CD8-positive, alpha-beta memory T cell (primary cell): ENCODE results near the gene ENOX1. TPM values are rescaled to one million over a fixed set of nuclear protein-coding genes. Genes with fewer than 3 reads are reported as not detected.
"Not testable (repeated sequence)": the region's sequence is repeated elsewhere in the genome, so short reads cannot be mapped to it uniquely, and the experiment has no call there.

ENCODE experiments used
- CTCF ChIA-PET: fragments of 350-600 bp; sonication (Branson Sonifier 250); formaldehyde crosslinking; loops from one replicate; lab custom pipeline; 2021; ENCODE audit warnings: antibody characterized with exemption; lab: Charles Lee
- POLR2A ChIA-PET: fragments of 350-600 bp; sonication (Branson Sonifier 250); formaldehyde crosslinking; loops from one replicate; lab custom pipeline; 2021; ENCODE audit warnings: antibody characterized with exemption; lab: Charles Lee
- DNase-seq, 5 donors: peaks; one replicate each; pipeline versions ENCODE4 v3.0.0 to v3.0.0-alpha.2; 2020 to 2022; ENCODE audit warnings: mixed read lengths in 1 of 5
- H3K27ac ChIP-seq: one replicate; pipeline ENCODE4 v1.7.0; 2013; ENCODE audit warnings: low read depth, mild to moderate bottlenecking, low read length, moderate library complexity
- H3K27me3 ChIP-seq: 2 replicates; pipeline ENCODE4 v1.7.0; 2013; ENCODE audit warnings: low read length, mild to moderate bottlenecking; ENCODE audit not compliant: insufficient read depth, poor library complexity, severe bottlenecking
- H3K36me3 ChIP-seq: 2 replicates; pipeline ENCODE4 v1.7.0; 2013; ENCODE audit warnings: mild to moderate bottlenecking, low read length, moderate library complexity; ENCODE audit not compliant: insufficient read depth
- H3K4me1 ChIP-seq: 2 replicates; pipeline ENCODE4 v1.7.0; 2013; ENCODE audit warnings: mild to moderate bottlenecking, low read length, moderate library complexity; ENCODE audit not compliant: insufficient read depth
- H3K4me3 ChIP-seq: 2 replicates; pipeline ENCODE4 v1.7.0; 2013; ENCODE audit warnings: mild to moderate bottlenecking, low read length
- H3K9me3 ChIP-seq: 2 replicates; pipeline ENCODE4 v1.7.0; 2013; ENCODE audit warnings: mild to moderate bottlenecking, low read length
- H3K27ac Mint-ChIP-seq, 8 donors: one replicate each; pipeline ENCODE4 v1.8.0; 2020 to 2021; ENCODE audit warnings: mixed read lengths in 8 of 8, mild to moderate bottlenecking in 6 of 8, inconsistent platforms in 3 of 8, moderate library complexity in 3 of 8
- H3K27me3 Mint-ChIP-seq, 2 donors: one replicate each; pipeline ENCODE4 v1.8.0; 2020 to 2021; ENCODE audit warnings: mixed read lengths in 2 of 2, mild to moderate bottlenecking in 1 of 2, moderate library complexity in 1 of 2
- H3K36me3 Mint-ChIP-seq, 3 donors: one replicate each; pipeline ENCODE4 v1.8.0; 2020 to 2021; ENCODE audit warnings: mixed read lengths in 3 of 3, inconsistent platforms in 1 of 3, mild to moderate bottlenecking in 1 of 3
- H3K4me1 Mint-ChIP-seq, 3 donors: one replicate each; pipeline ENCODE4 v1.8.0; 2020 to 2021; ENCODE audit warnings: mixed read lengths in 3 of 3, inconsistent platforms in 1 of 3, mild to moderate bottlenecking in 1 of 3
- H3K4me3 Mint-ChIP-seq, 7 donors: one replicate each; pipeline ENCODE4 v1.8.0; 2020 to 2021; ENCODE audit warnings: mixed read lengths in 7 of 7, mild to moderate bottlenecking in 6 of 7, moderate library complexity in 4 of 7, inconsistent platforms in 2 of 7
- H3K9me3 Mint-ChIP-seq, 5 donors: one replicate each; pipeline ENCODE4 v1.8.0; 2020 to 2022; ENCODE audit warnings: mixed read lengths in 5 of 5, mild to moderate bottlenecking in 3 of 5, moderate library complexity in 2 of 5, inconsistent platforms in 1 of 5
- polyA plus RNA-seq: library from polyadenylated mRNA; unstranded; fragments of 300-500 nt; fragmentation: Illumina TruSeq; gene quantifications from one replicate; pipeline ENCODE4 v1.2.3, GENCODE V29; 2021
- total RNA-seq, 2 experiments: library from RNA; stranded (reverse); gene quantifications; one replicate each; pipeline ENCODE4 v1.2.3, GENCODE V29; 2021

ENOX1 gene
- total and polyA plus RNA-seq, 3 experiments from 2014 or later = 0.18 to 0.29 TPM; not detected in 1

- H3K27ac ChIP-seq = no peak overlapping the region
- H3K4me1 ChIP-seq = no peaks in the 10 kb centered on the region
- H3K4me3 Mint-ChIP-seq = no peak overlapping the region
- no peak overlapping the region for H3K27ac Mint-ChIP-seq
- no peaks in the 10 kb centered on the region for H3K4me1 Mint-ChIP-seq
- H3K4me3 ChIP-seq = no peak overlapping the region
- ChIA-PET CTCF (no interaction called here), POLR2A (no interaction called here)
- no peaks in the 10 kb centered on the region for H3K36me3 Mint-ChIP-seq
- H3K27me3 Mint-ChIP-seq = peaks cover 2 to 4% of the 10 kb centered on the region in 2 donors
- no peaks in the 10 kb centered on the region for H3K9me3 ChIP-seq
- H3K27me3 ChIP-seq = no peaks in the 10 kb centered on the region
- DNase-seq = no peak
- H3K9me3 Mint-ChIP-seq = no peaks in the 10 kb centered on the region
- no peaks in the 10 kb centered on the region for H3K36me3 ChIP-seq
These were observed 431.0 kb downstream of the ENOX1 start for GRCh38 chr13:43355774-43356173.

DNA sequence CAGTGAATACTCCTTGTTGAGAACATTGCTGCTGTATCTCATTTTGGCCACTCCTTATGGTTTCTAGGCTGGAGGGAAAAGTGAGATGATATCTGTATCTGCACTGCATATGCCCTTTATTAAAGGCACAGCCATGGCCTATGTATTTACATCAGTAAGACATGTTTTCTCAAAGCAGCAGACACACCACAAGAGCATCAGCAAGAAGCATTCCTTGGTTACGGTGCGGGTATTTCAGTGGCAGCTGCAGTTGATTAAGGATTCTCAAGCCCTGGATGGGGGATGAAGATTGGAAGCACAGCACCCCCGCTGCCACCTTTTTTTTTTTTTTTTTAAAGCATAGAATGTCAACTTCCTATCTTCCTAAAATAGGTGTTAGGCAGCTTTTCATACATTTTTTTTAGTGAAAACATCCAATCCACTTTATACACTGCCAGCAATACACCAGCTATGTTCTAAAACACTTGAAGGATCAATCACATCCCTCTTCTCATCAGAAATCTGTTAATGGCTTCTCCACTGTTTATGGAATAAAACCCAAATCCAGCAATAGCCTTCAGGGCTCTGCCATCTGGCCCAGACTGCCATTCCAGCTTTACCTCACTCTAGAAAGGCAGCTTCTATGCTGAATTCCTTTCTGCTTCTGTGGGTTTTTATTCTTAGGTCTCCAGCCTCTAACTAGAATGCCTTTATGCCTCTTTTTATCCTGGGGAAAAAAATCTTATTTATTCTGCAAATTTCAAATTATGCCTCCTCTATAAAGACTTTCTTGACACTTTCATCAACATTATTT lies 432.4 kb downstream of the ENOX1 start:
- Histone ChIP-seq H3K4me1 (no peaks in the 10 kb centered on the region), H3K4me3 (no peak overlapping the region), H3K27ac (no peak overlapping the region), H3K9me3 (no peaks in the 10 kb centered on the region), H3K36me3 (no peaks in the 10 kb centered on the region), H3K27me3 (no peaks in the 10 kb centered on the region)
- ChIA-PET CTCF (no interaction called here), POLR2A (interaction anchor here (0.6 kb wide), 1 partner anchor 56 kb away, joined by 9 read pairs; no protein-coding TSS in a partner anchor)
- Mint-ChIP-seq H3K4me3 (no peak overlapping the region), H3K27ac (no peak overlapping the region), H3K4me1 (no peaks in the 10 kb centered on the region), H3K36me3 (no peaks in the 10 kb centered on the region), H3K27me3 (peaks cover 4 to 9% of the 10 kb centered on the region in 2 donors), H3K9me3 (no peaks in the 10 kb centered on the region)
- DNase-seq = no peak

DNA sequence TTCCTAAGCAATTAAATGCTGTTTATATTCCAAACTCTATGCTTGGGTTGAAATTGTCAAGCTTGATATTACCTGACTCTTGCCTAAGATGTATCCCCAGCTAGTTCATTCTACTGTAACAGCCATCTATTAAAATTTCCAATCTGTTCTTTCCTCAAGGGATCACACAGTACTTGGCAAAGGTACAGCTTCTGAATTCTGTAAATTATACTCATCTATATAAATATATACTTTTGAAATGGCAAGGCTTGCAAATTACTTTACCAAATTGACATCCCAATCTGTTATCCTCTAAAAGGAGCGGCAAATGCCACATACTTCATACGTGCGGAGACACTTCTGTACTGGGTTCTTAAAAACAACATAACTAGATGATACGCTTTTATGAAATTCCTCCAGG lies 433.1 kb downstream of the ENOX1 start:
- Mint-ChIP-seq H3K27me3 (peaks cover 4 to 9% of the 10 kb centered on the region in 2 donors), H3K4me3 (no peak overlapping the region)

GRCh38 chr13:43351612-43352011 lies 435.2 kb downstream of the ENOX1 start:
- DNase-seq, H3K4me3 ChIP-seq, H3K36me3 ChIP-seq, H3K27ac Mint-ChIP-seq, H3K4me3 Mint-ChIP-seq, POLR2A ChIA-PET, H3K9me3 Mint-ChIP-seq, H3K4me1 Mint-ChIP-seq, H3K9me3 ChIP-seq, H3K27ac ChIP-seq, H3K27me3 ChIP-seq, CTCF ChIA-PET, H3K4me1 ChIP-seq, H3K36me3 Mint-ChIP-seq: not testable (repeated sequence)
- peaks cover 4 to 14% of the 10 kb centered on the region in 2 donors for H3K27me3 Mint-ChIP-seq

More for the DNA sequence above, 433.1 kb downstream of the ENOX1 start:
- POLR2A ChIA-PET = interaction anchor here (0.6 kb wide), 1 partner anchor 56 kb away, joined by 9 read pairs; no protein-coding TSS in a partner anchor
- Histone ChIP-seq H3K27ac (no peak overlapping the region), H3K27me3 (no peaks in the 10 kb centered on the region), H3K36me3 (no peaks in the 10 kb centered on the region), H3K4me3 (no peak overlapping the region), H3K4me1 (no peaks in the 10 kb centered on the region), H3K9me3 (no peaks in the 10 kb centered on the region)
- no peaks in the 10 kb centered on the region for H3K9me3 Mint-ChIP-seq
- CTCF ChIA-PET = no interaction called here
- DNase-seq = no peak
- H3K4me1 Mint-ChIP-seq = no peaks in the 10 kb centered on the region
- no peaks in the 10 kb centered on the region for H3K36me3 Mint-ChIP-seq
- no peak overlapping the region for H3K27ac Mint-ChIP-seq

GRCh38 chr13:43348397-43348796 lies 438.4 kb downstream of the ENOX1 start:
- CTCF ChIA-PET = no interaction called here
- peaks cover 4 to 17% of the 10 kb centered on the region in 2 donors for H3K27me3 Mint-ChIP-seq

DNA sequence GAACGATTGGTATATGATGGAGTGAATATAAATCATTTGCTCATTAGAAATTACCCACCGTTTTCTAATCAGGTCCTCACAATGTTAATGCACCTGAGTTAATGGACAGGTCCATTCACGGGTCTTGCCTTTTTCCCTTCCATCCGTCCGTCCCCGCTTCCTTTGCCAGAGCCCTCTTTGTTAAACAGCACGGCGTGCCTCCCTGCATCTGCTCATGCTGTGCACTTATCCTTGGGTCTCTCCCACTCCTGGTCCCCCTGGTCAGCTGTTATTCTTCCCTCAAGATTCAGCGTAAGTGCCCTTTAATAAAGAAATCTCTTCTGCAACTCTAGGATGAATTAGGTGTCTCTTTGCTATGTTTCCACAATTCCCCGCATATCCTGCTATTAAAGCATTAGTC lies 438.9 kb downstream of the ENOX1 start:
- no peak overlapping the region for H3K27ac Mint-ChIP-seq
- no peak overlapping the region for H3K4me3 Mint-ChIP-seq
- Histone ChIP-seq H3K9me3 (no peaks in the 10 kb centered on the region), H3K27me3 (no peaks in the 10 kb centered on the region), H3K27ac (no peak overlapping the region), H3K4me3 (no peak overlapping the region), H3K36me3 (no peaks in the 10 kb centered on the region), H3K4me1 (no peaks in the 10 kb centered on the region)
- CTCF ChIA-PET = no interaction called here
- no peaks in the 10 kb centered on the region for H3K36me3 Mint-ChIP-seq
- POLR2A ChIA-PET = no interaction called here
- H3K27me3 Mint-ChIP-seq = peaks cover 4 to 19% of the 10 kb centered on the region in 2 donors
- no peak for DNase-seq
- no peaks in the 10 kb centered on the region for H3K4me1 Mint-ChIP-seq
- H3K9me3 Mint-ChIP-seq = no peaks in the 10 kb centered on the region

More at GRCh38 chr13:43348397-43348796, 438.4 kb downstream of the ENOX1 start:
- H3K27ac Mint-ChIP-seq = no peak overlapping the region
- no peak overlapping the region for H3K4me3 ChIP-seq
- no peaks in the 10 kb centered on the region for H3K9me3 ChIP-seq
- H3K4me3 Mint-ChIP-seq = no peak overlapping the region
- H3K4me1 Mint-ChIP-seq = no peaks in the 10 kb centered on the region
- H3K27ac ChIP-seq = no peak overlapping the region
- DNase-seq = no peak
- no peaks in the 10 kb centered on the region for H3K4me1 ChIP-seq
- H3K27me3 ChIP-seq = no peaks in the 10 kb centered on the region
- POLR2A ChIA-PET = no interaction called here
- H3K36me3 Mint-ChIP-seq = no peaks in the 10 kb centered on the region
- H3K9me3 Mint-ChIP-seq = no peaks in the 10 kb centered on the region
- no peaks in the 10 kb centered on the region for H3K36me3 ChIP-seq

DNA sequence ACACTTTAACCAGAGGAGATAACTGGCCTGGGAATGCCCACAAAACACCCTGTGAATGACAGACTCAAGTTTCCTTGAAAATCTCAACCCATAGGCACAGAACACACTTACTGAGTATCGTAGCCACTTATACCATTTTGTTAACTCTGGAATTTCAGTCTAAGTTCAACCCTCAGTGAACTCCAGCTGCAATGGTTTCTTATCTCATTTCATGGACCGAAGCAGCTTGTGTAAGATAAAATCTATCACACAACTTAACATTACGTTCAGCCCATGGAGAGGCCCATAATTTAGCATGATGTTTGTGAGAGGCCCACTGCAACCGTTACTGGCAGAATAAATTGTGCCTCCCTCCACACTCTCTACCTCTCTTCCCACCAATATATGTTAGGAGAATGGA lies 440.3 kb downstream of the ENOX1 start:
- Mint-ChIP-seq H3K4me3 (no peak overlapping the region), H3K9me3 (no peaks in the 10 kb centered on the region), H3K27me3 (peaks cover 4 to 15% of the 10 kb centered on the region in 2 donors), H3K36me3 (no peaks in the 10 kb centered on the region), H3K27ac (no peak overlapping the region), H3K4me1 (no peaks in the 10 kb centered on the region)
- no peak overlapping the region for H3K27ac ChIP-seq
- POLR2A ChIA-PET = no interaction called here
- no peaks in the 10 kb centered on the region for H3K4me1 ChIP-seq
- no peaks in the 10 kb centered on the region for H3K27me3 ChIP-seq
- CTCF ChIA-PET = no interaction called here
- no peaks in the 10 kb centered on the region for H3K9me3 ChIP-seq
- H3K36me3 ChIP-seq = no peaks in the 10 kb centered on the region
- no peak overlapping the region for H3K4me3 ChIP-seq
- no peak for DNase-seq

DNA sequence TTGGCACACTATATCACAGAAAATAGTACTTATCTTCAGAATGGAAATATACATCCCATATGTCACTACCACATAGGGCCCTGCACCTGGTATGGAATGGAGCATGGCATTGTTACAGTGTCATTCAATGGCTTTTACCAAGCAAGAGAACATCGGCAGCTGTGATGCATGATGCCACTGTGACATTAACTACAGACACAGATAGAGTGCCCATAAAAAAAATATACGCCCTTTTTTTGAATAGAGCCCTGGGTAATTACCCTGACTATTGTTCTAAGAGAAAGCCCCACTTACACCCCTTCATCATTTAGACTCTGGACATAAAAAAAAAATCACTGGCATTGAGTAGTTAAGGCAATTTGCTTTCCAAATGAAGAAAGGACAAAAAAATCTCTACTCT lies 443.1 kb downstream of the ENOX1 start:
- POLR2A ChIA-PET = no interaction called here
- H3K27me3 Mint-ChIP-seq = peaks cover 0 to 20% of the 10 kb centered on the region in 2 donors
- H3K9me3 Mint-ChIP-seq = no peaks in the 10 kb centered on the region
- H3K4me1 Mint-ChIP-seq = no peaks in the 10 kb centered on the region
- no peaks in the 10 kb centered on the region for H3K9me3 ChIP-seq
- no peak for DNase-seq
- no peak overlapping the region for H3K4me3 ChIP-seq
- H3K4me3 Mint-ChIP-seq = no peak overlapping the region
- H3K27ac Mint-ChIP-seq = no peak overlapping the region
- no peaks in the 10 kb centered on the region for H3K36me3 Mint-ChIP-seq
- H3K27me3 ChIP-seq = no peaks in the 10 kb centered on the region
- no peak overlapping the region for H3K27ac ChIP-seq
- CTCF ChIA-PET = no interaction called here
- H3K36me3 ChIP-seq = no peaks in the 10 kb centered on the region
- no peaks in the 10 kb centered on the region for H3K4me1 ChIP-seq
